ENCODE measurements around the gene C6orf163.

DNA sequence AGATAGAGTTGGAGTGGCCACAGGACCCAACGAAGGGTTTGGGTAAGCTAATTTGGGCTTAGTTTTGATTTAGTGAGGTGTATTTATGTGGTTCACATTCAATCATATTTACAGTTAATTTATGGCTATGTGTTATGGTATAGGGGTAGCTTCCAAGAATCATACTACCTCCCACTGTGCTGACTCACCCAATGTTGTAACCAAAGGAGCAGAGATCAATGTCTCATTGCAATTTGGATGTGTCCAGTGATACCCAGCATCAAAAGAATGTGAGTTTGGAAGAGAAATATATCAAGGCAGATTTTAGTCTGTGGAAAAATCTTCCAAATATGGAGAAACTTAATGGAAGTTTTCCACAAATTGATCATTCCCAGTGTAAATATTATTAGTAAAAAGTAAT, 47.5 kb upstream of the C6orf163 start:
- TF ChIP-seq CTCF (IDR thresholded peaks at IDR 0.05), result no peak
- no peak for TF ChIP-seq EP300 (IDR thresholded peaks at IDR 0.05)

Data from tibial nerve (tissue), 4 donors.